ENCODE data around the gene SAXO2.
"Not testable (repeated sequence)": the region's sequence is repeated elsewhere in the genome, so short reads cannot be mapped to it uniquely, and the experiment has no call there.

SAXO2 gene

GRCh38 chr15:82292271-82292670 is 29.7 kb downstream of the SAXO2 start:
- Histone ChIP-seq H3K4me1 (no peaks in the 10 kb centered on the region), H3K4me2 (ENCODE audit: low read length) (no peak overlapping the region), H3K9ac (no peak overlapping the region), H3K4me3 (ENCODE audit: low read depth, low read length) (no peak overlapping the region), H3K79me2 (no peaks in the 10 kb centered on the region), H3K9me3 (ENCODE audit: control insufficient read depth, low read length) (no peaks in the 10 kb centered on the region), H3K36me3 (ENCODE audit: control insufficient read depth, insufficient read depth, low read length) (no peaks in the 10 kb centered on the region), H3K27ac (no peak overlapping the region), H2AFZ (no peak overlapping the region), H3K27me3 (ENCODE audit: control insufficient read depth, insufficient read depth, low read length) (no peaks in the 10 kb centered on the region)
- no peak for TF ChIP-seq CTCF (IDR thresholded peaks at IDR 0.05)

- Histone ChIP-seq H3K27me3 (ENCODE audit: control insufficient read depth, insufficient read depth, low read length) (no peaks in the 10 kb centered on the region), H3K79me2 (no peaks in the 10 kb centered on the region), H3K4me1 (no peaks in the 10 kb centered on the region), H3K27ac (no peak overlapping the region), H3K36me3 (ENCODE audit: control insufficient read depth, insufficient read depth, low read length) (no peaks in the 10 kb centered on the region), H3K9me3 (ENCODE audit: control insufficient read depth, low read length) (no peaks in the 10 kb centered on the region), H3K9ac (no peak overlapping the region), H2AFZ (no peak overlapping the region), H3K4me2 (ENCODE audit: low read length) (no peak overlapping the region), H3K4me3 (ENCODE audit: low read depth, low read length) (no peak overlapping the region)
- TF ChIP-seq CTCF (IDR thresholded peaks at IDR 0.05) = no peak
Measured at GRCh38 chr15:82294061-82294690, 31.6 kb downstream of the SAXO2 start.

- H3K79me2 ChIP-seq = no peaks in the 10 kb centered on the region
- H3K4me1 ChIP-seq = no peaks in the 10 kb centered on the region
- no peak overlapping the region for H3K27ac ChIP-seq
- H3K9ac ChIP-seq = no peak overlapping the region
- no peak overlapping the region for H3K4me3 ChIP-seq (ENCODE audit: low read depth, low read length)
- no peaks in the 10 kb centered on the region for H3K36me3 ChIP-seq (ENCODE audit: control insufficient read depth, insufficient read depth, low read length)
- H3K4me2 ChIP-seq (ENCODE audit: low read length) = no peak overlapping the region
- H3K9me3 ChIP-seq (ENCODE audit: control insufficient read depth, low read length) = no peaks in the 10 kb centered on the region
- no peak for TF ChIP-seq CTCF (IDR thresholded peaks at IDR 0.05)
- no peak overlapping the region for H2AFZ ChIP-seq
- no peaks in the 10 kb centered on the region for H3K27me3 ChIP-seq (ENCODE audit: control insufficient read depth, insufficient read depth, low read length)
Measured at GRCh38 chr15:82297546-82297945, 34.9 kb downstream of the SAXO2 start.

GRCh38 chr15:82298032-82298431 is 35.4 kb downstream of the SAXO2 start:
- no peaks in the 10 kb centered on the region for H3K27me3 ChIP-seq (ENCODE audit: control insufficient read depth, insufficient read depth, low read length)
- no peaks in the 10 kb centered on the region for H3K79me2 ChIP-seq
- no peaks in the 10 kb centered on the region for H3K9me3 ChIP-seq (ENCODE audit: control insufficient read depth, low read length)
- no peak for TF ChIP-seq CTCF (IDR thresholded peaks at IDR 0.05)
- H3K36me3 ChIP-seq (ENCODE audit: control insufficient read depth, insufficient read depth, low read length) = no peaks in the 10 kb centered on the region
- H3K9ac ChIP-seq = no peak overlapping the region
- H3K4me3 ChIP-seq (ENCODE audit: low read depth, low read length) = no peak overlapping the region
- no peak overlapping the region for H3K27ac ChIP-seq
- H3K4me2 ChIP-seq (ENCODE audit: low read length) = no peak overlapping the region
- no peaks in the 10 kb centered on the region for H3K4me1 ChIP-seq
- H2AFZ ChIP-seq = no peak overlapping the region

- Histone ChIP-seq H3K9me3 (ENCODE audit: control insufficient read depth, low read length) (no peaks in the 10 kb centered on the region), H2AFZ (no peak overlapping the region), H3K4me3 (ENCODE audit: low read depth, low read length) (no peak overlapping the region), H3K27me3 (ENCODE audit: control insufficient read depth, insufficient read depth, low read length) (no peaks in the 10 kb centered on the region), H3K4me2 (ENCODE audit: low read length) (no peak overlapping the region), H3K4me1 (no peaks in the 10 kb centered on the region), H3K36me3 (ENCODE audit: control insufficient read depth, insufficient read depth, low read length) (no peaks in the 10 kb centered on the region), H3K9ac (no peak overlapping the region), H3K27ac (no peak overlapping the region), H3K79me2 (no peaks in the 10 kb centered on the region)
- TF ChIP-seq CTCF (IDR thresholded peaks at IDR 0.05) = no peak
Measured at GRCh38 chr15:82298520-82298919, 35.9 kb downstream of the SAXO2 start.

- H3K4me1 ChIP-seq; H3K4me2 ChIP-seq (ENCODE audit: low read length); H3K4me3 ChIP-seq (ENCODE audit: low read depth, low read length); H3K9me3 ChIP-seq (ENCODE audit: control insufficient read depth, low read length); H3K36me3 ChIP-seq (ENCODE audit: control insufficient read depth, insufficient read depth, low read length); H3K27me3 ChIP-seq (ENCODE audit: control insufficient read depth, insufficient read depth, low read length); H3K9ac ChIP-seq; H3K27ac ChIP-seq; H2AFZ ChIP-seq; H3K79me2 ChIP-seq: not testable (repeated sequence)
Measured at GRCh38 chr15:82299511-82299914, 36.9 kb downstream of the SAXO2 start.

GRCh38 chr15:82300326-82300725 is 37.7 kb downstream of the SAXO2 start:
- H3K9ac ChIP-seq; H3K36me3 ChIP-seq (ENCODE audit: control insufficient read depth, insufficient read depth, low read length); H3K27ac ChIP-seq; H3K79me2 ChIP-seq; H3K4me1 ChIP-seq; H3K4me2 ChIP-seq (ENCODE audit: low read length); H3K4me3 ChIP-seq (ENCODE audit: low read depth, low read length); H3K27me3 ChIP-seq (ENCODE audit: control insufficient read depth, insufficient read depth, low read length); H2AFZ ChIP-seq; H3K9me3 ChIP-seq (ENCODE audit: control insufficient read depth, low read length): not testable (repeated sequence)
